OCI-LY3 (cell line): ENCODE measurements around the gene NRXN3.

Experiments used
- EZH2phosphoT487 ChIP-seq: fragments of 200-600 bp; shearing (Covaris generic); IDR thresholded peaks from 2 replicates; pipeline ENCODE4 v1.6.1; 2018; ENCODE audit warnings: antibody characterized with exemption, mixed run types, low read depth
- TF ChIP-seq, protein P1 (sequence below): fragments of 200-600, 300-600 bp; sonication (generic); IDR thresholded peaks from 2 replicates; pipeline ENCODE4 v1.5.1; 2014; ENCODE audit warnings: antibody characterized with exemption, low read length, low read depth

DNA sequence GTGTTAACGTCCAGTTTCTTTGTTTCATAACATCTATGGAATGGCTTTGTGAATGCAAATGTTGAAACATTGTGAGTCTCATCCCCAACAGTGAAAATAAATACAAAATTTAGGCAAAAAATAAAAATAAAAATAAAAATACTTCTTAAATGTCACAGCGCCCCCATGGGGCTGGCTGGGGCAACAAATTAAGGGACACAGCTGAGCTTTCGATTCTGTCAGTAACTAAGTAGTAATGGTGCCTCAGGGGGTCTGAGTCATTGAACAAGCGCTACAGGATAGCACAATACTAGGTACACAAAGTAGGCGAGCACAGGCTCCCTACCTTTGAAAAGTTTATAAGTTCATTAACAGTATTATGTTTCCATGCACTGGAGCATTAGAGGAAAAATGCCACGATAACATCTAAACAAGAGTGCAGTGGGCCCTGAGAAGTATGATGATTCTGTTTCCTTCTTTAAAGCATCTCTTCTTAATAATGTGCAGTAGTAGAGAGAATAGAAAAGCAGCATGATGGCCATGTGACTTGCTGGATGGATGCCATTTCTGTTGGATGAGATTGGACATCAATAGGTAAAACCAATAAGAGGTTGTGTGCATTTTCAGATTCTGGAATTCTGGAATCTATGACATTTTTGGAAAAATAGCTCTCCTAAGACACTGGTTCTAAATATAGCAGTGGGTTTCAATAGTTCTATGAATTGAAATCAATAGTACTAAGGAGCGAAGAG lies 1374.0 kb downstream of the NRXN3 start:
- no peak for TF ChIP-seq EZH2phosphoT487
- TF ChIP-seq, protein P1, sequence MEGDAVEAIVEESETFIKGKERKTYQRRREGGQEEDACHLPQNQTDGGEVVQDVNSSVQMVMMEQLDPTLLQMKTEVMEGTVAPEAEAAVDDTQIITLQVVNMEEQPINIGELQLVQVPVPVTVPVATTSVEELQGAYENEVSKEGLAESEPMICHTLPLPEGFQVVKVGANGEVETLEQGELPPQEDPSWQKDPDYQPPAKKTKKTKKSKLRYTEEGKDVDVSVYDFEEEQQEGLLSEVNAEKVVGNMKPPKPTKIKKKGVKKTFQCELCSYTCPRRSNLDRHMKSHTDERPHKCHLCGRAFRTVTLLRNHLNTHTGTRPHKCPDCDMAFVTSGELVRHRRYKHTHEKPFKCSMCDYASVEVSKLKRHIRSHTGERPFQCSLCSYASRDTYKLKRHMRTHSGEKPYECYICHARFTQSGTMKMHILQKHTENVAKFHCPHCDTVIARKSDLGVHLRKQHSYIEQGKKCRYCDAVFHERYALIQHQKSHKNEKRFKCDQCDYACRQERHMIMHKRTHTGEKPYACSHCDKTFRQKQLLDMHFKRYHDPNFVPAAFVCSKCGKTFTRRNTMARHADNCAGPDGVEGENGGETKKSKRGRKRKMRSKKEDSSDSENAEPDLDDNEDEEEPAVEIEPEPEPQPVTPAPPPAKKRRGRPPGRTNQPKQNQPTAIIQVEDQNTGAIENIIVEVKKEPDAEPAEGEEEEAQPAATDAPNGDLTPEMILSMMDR = peak; percentile 15; the same call in 1 of the 2 replicates
